WTC11 (cell line): ENCODE data around the gene CDNF.

Experiments used
- ATF1 ChIP-seq: sonication (generic); formaldehyde crosslinking; IDR thresholded peaks from 2 replicates; pipeline ENCODE4 v1.8.1; 2023; ENCODE audit warnings: mild to moderate bottlenecking, moderate library complexity, missing genetic modification reagents
- CTCF ChIP-seq: fragments of 200-600 bp; IDR thresholded peaks from 2 replicates; pipeline ENCODE4 v1.8.0; 2022; ENCODE audit warnings: antibody characterized with exemption
- ESRRA ChIP-seq: sonication (generic); formaldehyde crosslinking; IDR thresholded peaks from 2 replicates; pipeline ENCODE4 v1.8.1; 2022; ENCODE audit warnings: mild to moderate bottlenecking, missing genetic modification reagents, borderline replicate concordance
- NFE2L1 ChIP-seq: sonication (generic); formaldehyde crosslinking; IDR thresholded peaks from 2 replicates; pipeline ENCODE4 v1.8.1; 2023; ENCODE audit warnings: missing genetic modification reagents
- NR2C2 ChIP-seq: sonication (generic); formaldehyde crosslinking; IDR thresholded peaks from 2 replicates; pipeline ENCODE4 v1.8.0; 2022; ENCODE audit warnings: mild to moderate bottlenecking, missing genetic modification reagents
- SMAD4 ChIP-seq: sonication (generic); formaldehyde crosslinking; IDR thresholded peaks from 2 replicates; pipeline ENCODE4 v1.8.0; 2022; ENCODE audit warnings: mild to moderate bottlenecking, missing genetic modification reagents
- SP1 ChIP-seq: sonication (generic); formaldehyde crosslinking; conservative IDR thresholded peaks from 2 replicates; pipeline ENCODE4 v1.8.1; 2022; ENCODE audit warnings: missing genetic modification reagents
- ZNF138 ChIP-seq: sonication (generic); formaldehyde crosslinking; conservative IDR thresholded peaks from 2 replicates; pipeline ENCODE4 v1.8.1; 2022; ENCODE audit warnings: mild to moderate bottlenecking, moderate library complexity, missing genetic modification reagents
- ZNF232 ChIP-seq: sonication (generic); formaldehyde crosslinking; IDR thresholded peaks from 2 replicates; pipeline ENCODE4 v1.8.0; 2022; ENCODE audit warnings: mild to moderate bottlenecking, missing genetic modification reagents
- TF ChIP-seq, protein P1 (sequence below): sonication (generic); formaldehyde crosslinking; conservative IDR thresholded peaks from 2 replicates; pipeline ENCODE4 v1.8.1; 2023; ENCODE audit warnings: mild to moderate bottlenecking, low read depth, missing genetic modification reagents, moderate library complexity
- TF ChIP-seq, protein P2 (sequence below): sonication (generic); formaldehyde crosslinking; IDR thresholded peaks from 2 replicates; pipeline ENCODE4 v1.8.0; 2022; ENCODE audit warnings: mild to moderate bottlenecking, missing genetic modification reagents
- TF ChIP-seq, protein P3 (sequence below): sonication (generic); formaldehyde crosslinking; IDR thresholded peaks from 2 replicates; pipeline ENCODE4 v1.8.1; 2023; ENCODE audit warnings: mild to moderate bottlenecking, missing genetic modification reagents, moderate library complexity
- TF ChIP-seq, protein P4 (sequence below): sonication (generic); formaldehyde crosslinking; IDR thresholded peaks from 2 replicates; pipeline ENCODE4 v1.8.0; 2023; ENCODE audit warnings: missing genetic modification reagents, mild to moderate bottlenecking, borderline replicate concordance
- TF ChIP-seq, protein P5 (sequence below): fragments of 250-450 bp; sonication (Bioruptor Pico); IDR thresholded peaks from 2 replicates; pipeline ENCODE4 v1.9.0; 2021; ENCODE audit warnings: mild to moderate bottlenecking

DNA sequence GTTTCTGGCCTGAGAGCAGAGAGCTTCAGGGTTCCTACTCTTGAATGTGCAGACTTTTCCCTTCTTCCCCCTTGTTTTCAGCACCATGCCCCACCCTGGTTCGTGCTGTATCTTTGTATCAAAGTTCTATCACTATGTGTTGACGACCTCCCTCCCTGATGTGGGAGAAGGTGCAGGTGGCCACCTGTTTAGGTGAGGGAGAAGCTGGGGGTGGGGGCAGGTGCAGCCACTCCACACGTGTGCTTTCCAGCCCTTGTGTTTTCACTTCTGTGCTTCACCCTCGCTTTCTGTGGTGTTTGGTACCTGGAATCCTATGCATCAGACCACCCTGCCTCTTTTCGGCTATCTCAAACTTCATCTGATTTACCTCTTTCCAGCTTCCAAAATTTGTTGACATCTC is 21.2 kb upstream of the CDNF start:
- TF ChIP-seq CTCF (no peak), ATF1 (CRISPR knock-in tag) (no peak), ZNF232 (CRISPR knock-in tag) (no peak), ZNF138 (CRISPR knock-in tag) (no peak), SP1 (CRISPR knock-in tag) (no peak), NFE2L1 (CRISPR knock-in tag) (no peak), NR2C2 (CRISPR knock-in tag) (no peak), SMAD4 (CRISPR knock-in tag) (no peak), ESRRA (CRISPR knock-in tag) (no peak)
- TF ChIP-seq, protein P1, sequence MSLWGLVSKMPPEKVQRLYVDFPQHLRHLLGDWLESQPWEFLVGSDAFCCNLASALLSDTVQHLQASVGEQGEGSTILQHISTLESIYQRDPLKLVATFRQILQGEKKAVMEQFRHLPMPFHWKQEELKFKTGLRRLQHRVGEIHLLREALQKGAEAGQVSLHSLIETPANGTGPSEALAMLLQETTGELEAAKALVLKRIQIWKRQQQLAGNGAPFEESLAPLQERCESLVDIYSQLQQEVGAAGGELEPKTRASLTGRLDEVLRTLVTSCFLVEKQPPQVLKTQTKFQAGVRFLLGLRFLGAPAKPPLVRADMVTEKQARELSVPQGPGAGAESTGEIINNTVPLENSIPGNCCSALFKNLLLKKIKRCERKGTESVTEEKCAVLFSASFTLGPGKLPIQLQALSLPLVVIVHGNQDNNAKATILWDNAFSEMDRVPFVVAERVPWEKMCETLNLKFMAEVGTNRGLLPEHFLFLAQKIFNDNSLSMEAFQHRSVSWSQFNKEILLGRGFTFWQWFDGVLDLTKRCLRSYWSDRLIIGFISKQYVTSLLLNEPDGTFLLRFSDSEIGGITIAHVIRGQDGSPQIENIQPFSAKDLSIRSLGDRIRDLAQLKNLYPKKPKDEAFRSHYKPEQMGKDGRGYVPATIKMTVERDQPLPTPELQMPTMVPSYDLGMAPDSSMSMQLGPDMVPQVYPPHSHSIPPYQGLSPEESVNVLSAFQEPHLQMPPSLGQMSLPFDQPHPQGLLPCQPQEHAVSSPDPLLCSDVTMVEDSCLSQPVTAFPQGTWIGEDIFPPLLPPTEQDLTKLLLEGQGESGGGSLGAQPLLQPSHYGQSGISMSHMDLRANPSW (CRISPR knock-in tag) = no peak
- TF ChIP-seq, protein P2, sequence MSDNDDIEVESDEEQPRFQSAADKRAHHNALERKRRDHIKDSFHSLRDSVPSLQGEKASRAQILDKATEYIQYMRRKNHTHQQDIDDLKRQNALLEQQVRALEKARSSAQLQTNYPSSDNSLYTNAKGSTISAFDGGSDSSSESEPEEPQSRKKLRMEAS (CRISPR knock-in tag) = no peak
- TF ChIP-seq, protein P3, sequence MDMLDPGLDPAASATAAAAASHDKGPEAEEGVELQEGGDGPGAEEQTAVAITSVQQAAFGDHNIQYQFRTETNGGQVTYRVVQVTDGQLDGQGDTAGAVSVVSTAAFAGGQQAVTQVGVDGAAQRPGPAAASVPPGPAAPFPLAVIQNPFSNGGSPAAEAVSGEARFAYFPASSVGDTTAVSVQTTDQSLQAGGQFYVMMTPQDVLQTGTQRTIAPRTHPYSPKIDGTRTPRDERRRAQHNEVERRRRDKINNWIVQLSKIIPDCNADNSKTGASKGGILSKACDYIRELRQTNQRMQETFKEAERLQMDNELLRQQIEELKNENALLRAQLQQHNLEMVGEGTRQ = no peak
- TF ChIP-seq, protein P4, sequence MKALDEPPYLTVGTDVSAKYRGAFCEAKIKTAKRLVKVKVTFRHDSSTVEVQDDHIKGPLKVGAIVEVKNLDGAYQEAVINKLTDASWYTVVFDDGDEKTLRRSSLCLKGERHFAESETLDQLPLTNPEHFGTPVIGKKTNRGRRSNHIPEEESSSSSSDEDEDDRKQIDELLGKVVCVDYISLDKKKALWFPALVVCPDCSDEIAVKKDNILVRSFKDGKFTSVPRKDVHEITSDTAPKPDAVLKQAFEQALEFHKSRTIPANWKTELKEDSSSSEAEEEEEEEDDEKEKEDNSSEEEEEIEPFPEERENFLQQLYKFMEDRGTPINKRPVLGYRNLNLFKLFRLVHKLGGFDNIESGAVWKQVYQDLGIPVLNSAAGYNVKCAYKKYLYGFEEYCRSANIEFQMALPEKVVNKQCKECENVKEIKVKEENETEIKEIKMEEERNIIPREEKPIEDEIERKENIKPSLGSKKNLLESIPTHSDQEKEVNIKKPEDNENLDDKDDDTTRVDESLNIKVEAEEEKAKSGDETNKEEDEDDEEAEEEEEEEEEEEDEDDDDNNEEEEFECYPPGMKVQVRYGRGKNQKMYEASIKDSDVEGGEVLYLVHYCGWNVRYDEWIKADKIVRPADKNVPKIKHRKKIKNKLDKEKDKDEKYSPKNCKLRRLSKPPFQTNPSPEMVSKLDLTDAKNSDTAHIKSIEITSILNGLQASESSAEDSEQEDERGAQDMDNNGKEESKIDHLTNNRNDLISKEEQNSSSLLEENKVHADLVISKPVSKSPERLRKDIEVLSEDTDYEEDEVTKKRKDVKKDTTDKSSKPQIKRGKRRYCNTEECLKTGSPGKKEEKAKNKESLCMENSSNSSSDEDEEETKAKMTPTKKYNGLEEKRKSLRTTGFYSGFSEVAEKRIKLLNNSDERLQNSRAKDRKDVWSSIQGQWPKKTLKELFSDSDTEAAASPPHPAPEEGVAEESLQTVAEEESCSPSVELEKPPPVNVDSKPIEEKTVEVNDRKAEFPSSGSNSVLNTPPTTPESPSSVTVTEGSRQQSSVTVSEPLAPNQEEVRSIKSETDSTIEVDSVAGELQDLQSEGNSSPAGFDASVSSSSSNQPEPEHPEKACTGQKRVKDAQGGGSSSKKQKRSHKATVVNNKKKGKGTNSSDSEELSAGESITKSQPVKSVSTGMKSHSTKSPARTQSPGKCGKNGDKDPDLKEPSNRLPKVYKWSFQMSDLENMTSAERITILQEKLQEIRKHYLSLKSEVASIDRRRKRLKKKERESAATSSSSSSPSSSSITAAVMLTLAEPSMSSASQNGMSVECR (CRISPR knock-in tag) = no peak
- TF ChIP-seq, protein P5, sequence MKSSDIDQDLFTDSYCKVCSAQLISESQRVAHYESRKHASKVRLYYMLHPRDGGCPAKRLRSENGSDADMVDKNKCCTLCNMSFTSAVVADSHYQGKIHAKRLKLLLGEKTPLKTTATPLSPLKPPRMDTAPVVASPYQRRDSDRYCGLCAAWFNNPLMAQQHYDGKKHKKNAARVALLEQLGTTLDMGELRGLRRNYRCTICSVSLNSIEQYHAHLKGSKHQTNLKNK (CRISPR knock-in tag) = no peak
